HEK293 (cell line): ENCODE measurements around the gene ARHGEF39.

Experiments used
- CTCF ChIA-PET: fragments of 350-600 bp; formaldehyde crosslinking; extraction: SDS; loops from one replicate; lab custom pipeline; 2021; ENCODE audit warnings: antibody characterized with exemption; lab: Yijun Ruan, JAX
- POLR2A ChIA-PET: fragments of 300-600 bp; formaldehyde crosslinking; extraction: SDS; loops from one replicate; lab custom pipeline; 2020; ENCODE audit warnings: antibody characterized with exemption, inconsistent platforms; lab: Yijun Ruan, JAX
- H3K27ac ChIP-seq: fragments of 200-500 bp; sonication (Bioruptor generic); 2 replicates; pipeline ENCODE4 v1.5.1; 2014; ENCODE audit warnings: low read depth, low read length, control low read depth, inconsistent platforms; ENCODE audit errors: extremely low read depth
- H3K36me3 ChIP-seq, 2 experiments: fragments of 200-500 bp in 1 of 2; sonication (Bioruptor generic) in 1 of 2; 1 replicate in 1 of 2; 2 replicates in 1 of 2; pipeline ENCODE4 v1.5.1; 2014 to 2017; ENCODE audit warnings: inconsistent platforms in 2 of 2, low read length in 2 of 2; ENCODE audit not compliant: control insufficient read depth in 2 of 2, insufficient read depth in 1 of 2
- H3K4me1 ChIP-seq: fragments of 200-500 bp; sonication (Bioruptor generic); 2 replicates; pipeline ENCODE4 v1.5.1; 2014; ENCODE audit warnings: mild to moderate bottlenecking, low read length, inconsistent platforms; ENCODE audit not compliant: control insufficient read depth, insufficient read depth
- H3K4me3 ChIP-seq: 2 replicates; pipeline ENCODE4 v1.5.1; 2011; ENCODE audit warnings: low read depth, mild to moderate bottlenecking, control low read depth, low read length, moderate library complexity
- H3K9me3 ChIP-seq: fragments of 200-500 bp; sonication (Bioruptor generic); 2 replicates; pipeline ENCODE4 v1.5.1; 2014; ENCODE audit warnings: low read depth, low read length, inconsistent platforms; ENCODE audit not compliant: control insufficient read depth, insufficient read depth
- OSR2 ChIP-seq: fragments of 450-650 bp; formaldehyde crosslinking; IDR thresholded peaks from 2 replicates; pipeline ENCODE4 v1.5.1; 2016; ENCODE audit warnings: missing biosample characterization, missing genetic modification characterization
- PRDM10 ChIP-seq: fragments of 450-650 bp; formaldehyde crosslinking; IDR thresholded peaks from 2 replicates; pipeline ENCODE4 v1.5.1; 2016; ENCODE audit warnings: missing biosample characterization, missing genetic modification characterization
- REPIN1 ChIP-seq: fragments of 450-650 bp; formaldehyde crosslinking; IDR thresholded peaks from 2 replicates; pipeline ENCODE4 v1.5.1; 2017; ENCODE audit warnings: missing biosample characterization, missing genetic modification characterization, low read depth
- SCRT1 ChIP-seq: fragments of 450-650 bp; formaldehyde crosslinking; IDR thresholded peaks from 2 replicates; pipeline ENCODE4 v1.5.1; 2016; ENCODE audit warnings: missing biosample characterization, missing genetic modification characterization, borderline replicate concordance
- SCRT2 ChIP-seq: fragments of 450-650 bp; formaldehyde crosslinking; IDR thresholded peaks from 2 replicates; pipeline ENCODE4 v1.5.1; 2016; ENCODE audit warnings: missing biosample characterization, missing genetic modification characterization
- SP2 ChIP-seq: fragments of 450-650 bp; formaldehyde crosslinking; IDR thresholded peaks from 2 replicates; pipeline ENCODE4 v1.5.1; 2016; ENCODE audit warnings: missing biosample characterization, missing genetic modification characterization
- ZBTB17 ChIP-seq: fragments of 450-650 bp; formaldehyde crosslinking; IDR thresholded peaks from 2 replicates; pipeline ENCODE4 v1.5.1; 2016; ENCODE audit warnings: missing biosample characterization, missing genetic modification characterization
- ZIC2 ChIP-seq: fragments of 450-650 bp; formaldehyde crosslinking; IDR thresholded peaks from 2 replicates; pipeline ENCODE4 v1.5.1; 2016; ENCODE audit warnings: missing biosample characterization, missing genetic modification characterization
- ZNF132 ChIP-seq: fragments of 450-650 bp; formaldehyde crosslinking; IDR thresholded peaks from 2 replicates; pipeline ENCODE4 v1.5.1; 2017; ENCODE audit warnings: missing biosample characterization, missing genetic modification characterization, borderline replicate concordance
- ZNF148 ChIP-seq: fragments of 450-650 bp; formaldehyde crosslinking; IDR thresholded peaks from 2 replicates; pipeline ENCODE4 v1.5.0; 2017; ENCODE audit warnings: missing biosample characterization, missing genetic modification characterization, borderline replicate concordance
- ZNF155 ChIP-seq: fragments of 450-650 bp; formaldehyde crosslinking; IDR thresholded peaks from 2 replicates; pipeline ENCODE4 v1.5.1; 2016; ENCODE audit warnings: missing biosample characterization, missing genetic modification characterization
- ZNF174 ChIP-seq: fragments of 450-650 bp; formaldehyde crosslinking; IDR thresholded peaks from 2 replicates; pipeline ENCODE4 v1.5.0; 2017; ENCODE audit warnings: missing biosample characterization, mild to moderate bottlenecking, missing genetic modification characterization
- ZNF26 ChIP-seq: fragments of 450-650 bp; formaldehyde crosslinking; IDR thresholded peaks from 2 replicates; pipeline ENCODE4 v1.5.1; 2016; ENCODE audit warnings: missing biosample characterization, missing genetic modification characterization
- ZNF274 ChIP-seq, 2 experiments: fragments of 200-500 bp in 1 of 2; fragments of 450-650 bp in 1 of 2; sonication (Bioruptor generic) in 1 of 2; formaldehyde crosslinking in 1 of 2; IDR thresholded peaks; 2 replicates each; pipeline versions ENCODE4 v1.5.1 to v1.6.1; 2014 to 2016; ENCODE audit warnings: borderline replicate concordance in 1 of 2, inconsistent platforms in 1 of 2, low read length in 1 of 2, missing biosample characterization in 1 of 2, missing genetic modification characterization in 1 of 2
- ZNF335 ChIP-seq: fragments of 450-650 bp; formaldehyde crosslinking; conservative IDR thresholded peaks from 2 replicates; pipeline ENCODE4 v1.5.1; 2016; ENCODE audit warnings: missing biosample characterization, missing genetic modification characterization
- ZNF549 ChIP-seq: fragments of 450-650 bp; IDR thresholded peaks from 2 replicates; pipeline ENCODE4 v1.5.1; 2018; ENCODE audit warnings: missing biosample characterization, missing genetic modification characterization, mild to moderate bottlenecking, inconsistent platforms, moderate library complexity
- ZNF555 ChIP-seq: fragments of 450-650 bp; formaldehyde crosslinking; conservative IDR thresholded peaks from 2 replicates; pipeline ENCODE4 v1.5.1; 2017; ENCODE audit warnings: missing biosample characterization, mild to moderate bottlenecking, missing genetic modification characterization, inconsistent platforms
- TF ChIP-seq, protein P1 (sequence below): fragments of 450-650 bp; formaldehyde crosslinking; IDR thresholded peaks from 2 replicates; pipeline ENCODE4 v1.5.1; 2016; ENCODE audit warnings: missing biosample characterization, missing genetic modification characterization

The ARHGEF39 gene

DNA sequence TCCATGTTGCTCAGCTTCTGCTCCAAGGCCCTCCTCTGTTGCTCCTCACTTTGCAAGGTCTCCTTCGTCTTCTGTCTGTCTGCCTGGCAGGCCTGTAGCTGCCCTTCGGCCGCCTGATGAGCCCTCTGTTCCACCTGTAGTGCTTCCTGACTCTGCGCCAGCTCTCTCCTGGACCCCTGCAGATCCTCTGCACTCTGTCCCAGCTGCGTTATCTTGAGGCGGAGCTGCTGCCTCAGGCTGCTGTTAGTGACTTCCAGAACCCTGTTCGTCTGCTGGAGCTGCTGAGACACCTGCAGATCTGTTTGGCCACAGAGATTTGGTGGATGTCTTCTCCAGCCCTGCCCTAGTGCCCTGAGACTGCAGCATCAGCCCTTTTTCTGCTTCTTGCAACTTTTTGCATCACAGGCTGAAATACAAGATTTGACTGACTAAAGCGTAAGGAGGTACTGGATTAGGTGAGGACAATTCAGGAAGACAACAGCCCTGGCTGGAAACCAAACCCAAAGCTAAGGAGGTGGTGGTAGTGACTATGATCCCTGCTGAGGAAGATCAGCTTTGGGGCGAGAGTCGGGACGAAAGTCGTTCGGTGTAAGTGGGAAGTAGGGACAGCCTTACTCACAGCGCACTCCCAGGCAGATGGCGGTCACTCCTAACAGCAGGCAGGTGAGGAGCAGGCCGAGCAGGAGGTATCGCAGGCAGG is 48.9 kb downstream of the ARHGEF39 start:
- no peak overlapping the region for H3K4me3 ChIP-seq
- POLR2A ChIA-PET: interaction anchor here (1.2 kb wide), 1 partner anchor 116 kb away, joined by 4 read pairs; the partner anchor contains the start of gene TLN1
- TF ChIP-seq ZNF26 (tag by site-specific recombination) (no peak), ZNF132 (tag by site-specific recombination) (no peak), SCRT1 (tag by site-specific recombination) (peak; percentile 70), ZNF555 (tag by site-specific recombination) (no peak), ZBTB17 (tag by site-specific recombination) (0 out of 2 replicates have a peak, but pooled peaks have one; percentile 15), REPIN1 (tag by site-specific recombination) (no peak), SCRT2 (tag by site-specific recombination) (peak; percentile 78), PRDM10 (tag by site-specific recombination) (no peak), ZNF174 (no peak), ZNF274 (IDR thresholded peaks at IDR 0.05; ENCODE audit: low read length) (no peak), ZNF274 (tag by site-specific recombination; IDR thresholded peaks at IDR 0.05; ENCODE audit: borderline replicate concordance) (no peak), SP2 (tag by site-specific recombination) (no peak), OSR2 (tag by site-specific recombination) (no peak), ZIC2 (tag by site-specific recombination) (peak; percentile 75), ZNF335 (0 out of 2 replicates have a peak, but pooled peaks have one; percentile 27), ZNF155 (no peak)
- TF ChIP-seq, protein P1, sequence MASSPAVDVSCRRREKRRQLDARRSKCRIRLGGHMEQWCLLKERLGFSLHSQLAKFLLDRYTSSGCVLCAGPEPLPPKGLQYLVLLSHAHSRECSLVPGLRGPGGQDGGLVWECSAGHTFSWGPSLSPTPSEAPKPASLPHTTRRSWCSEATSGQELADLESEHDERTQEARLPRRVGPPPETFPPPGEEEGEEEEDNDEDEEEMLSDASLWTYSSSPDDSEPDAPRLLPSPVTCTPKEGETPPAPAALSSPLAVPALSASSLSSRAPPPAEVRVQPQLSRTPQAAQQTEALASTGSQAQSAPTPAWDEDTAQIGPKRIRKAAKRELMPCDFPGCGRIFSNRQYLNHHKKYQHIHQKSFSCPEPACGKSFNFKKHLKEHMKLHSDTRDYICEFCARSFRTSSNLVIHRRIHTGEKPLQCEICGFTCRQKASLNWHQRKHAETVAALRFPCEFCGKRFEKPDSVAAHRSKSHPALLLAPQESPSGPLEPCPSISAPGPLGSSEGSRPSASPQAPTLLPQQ (tag by site-specific recombination): no peak
- no peak overlapping the region for H3K27ac ChIP-seq
- no peaks in the 10 kb centered on the region for H3K36me3 ChIP-seq
- no peaks in the 10 kb centered on the region for H3K9me3 ChIP-seq
- CTCF ChIA-PET: interaction anchor here (0.6 to 1.5 kb wide), 5 partner anchors 10 to 80 kb away, joined by 3 to 6 read pairs (median 4); no protein-coding TSS in a partner anchor
- H3K4me1 ChIP-seq: no peaks in the 10 kb centered on the region

DNA sequence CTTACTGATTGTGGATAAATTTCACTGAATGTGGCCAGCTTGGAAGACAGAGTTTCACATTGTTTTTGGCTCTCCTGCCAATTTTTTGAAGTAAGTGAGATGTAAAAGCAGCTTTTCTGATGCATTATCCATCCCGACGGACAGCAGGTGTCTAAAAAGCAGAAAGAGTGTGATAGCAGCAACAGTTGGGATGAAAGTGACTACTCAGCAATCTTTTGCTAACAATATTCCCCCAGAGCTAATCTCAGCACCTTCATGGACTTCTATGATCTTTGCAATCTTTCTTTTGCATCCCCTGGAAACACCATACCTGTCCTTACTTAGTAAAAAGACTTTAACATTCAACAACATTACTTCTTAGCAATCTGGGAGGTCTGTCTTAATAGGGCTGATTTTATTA is 52.2 kb downstream of the ARHGEF39 start:
- no peak overlapping the region for H3K27ac ChIP-seq
- POLR2A ChIA-PET: interaction anchor here (1.3 kb wide), 1 partner anchor 8 kb away, joined by 3 read pairs; no protein-coding TSS in a partner anchor
- no peak overlapping the region for H3K4me3 ChIP-seq
- H3K4me1 ChIP-seq: no peaks in the 10 kb centered on the region
- TF ChIP-seq ZNF549 (tag by site-specific recombination) (no peak), ZNF148 (tag by site-specific recombination) (no peak)
- H3K36me3 ChIP-seq: peaks cover 0 to 27% of the 10 kb centered on the region in 2 experiments; a peak in 1 of 3 replicates
- CTCF ChIA-PET: interaction anchor here (1.5 to 4.1 kb wide), 7 partner anchors 9 to 118 kb away, joined by 4 to 22 read pairs (median 8); partner anchors contain the start of genes CCDC107, RMRP and TESK1
- H3K9me3 ChIP-seq: no peaks in the 10 kb centered on the region
